Stimulated activated naive CD8-positive, alpha-beta T cell treated with anti-CD3 and anti-CD28 coated beads, Interleukin-15, Interleukin-2, amounts not matched to agents 100 U/mL and 50 U/mL, for 24 hours (primary cell): ENCODE measurements around the gene RAB3GAP2.
"Not testable (repeated sequence)": the region's sequence is repeated elsewhere in the genome, so short reads cannot be mapped to it uniquely, and the experiment has no call there.

Source experiments
- ATAC-seq: fragments of 150-1000 bp; cut with Tn5 transposase; one replicate; pipeline ENCODE4 v1.10.0; 2021
- DNase-seq: peaks from one replicate; pipeline ENCODE4 v3.0.0; 2021

Gene RAB3GAP2

DNA sequence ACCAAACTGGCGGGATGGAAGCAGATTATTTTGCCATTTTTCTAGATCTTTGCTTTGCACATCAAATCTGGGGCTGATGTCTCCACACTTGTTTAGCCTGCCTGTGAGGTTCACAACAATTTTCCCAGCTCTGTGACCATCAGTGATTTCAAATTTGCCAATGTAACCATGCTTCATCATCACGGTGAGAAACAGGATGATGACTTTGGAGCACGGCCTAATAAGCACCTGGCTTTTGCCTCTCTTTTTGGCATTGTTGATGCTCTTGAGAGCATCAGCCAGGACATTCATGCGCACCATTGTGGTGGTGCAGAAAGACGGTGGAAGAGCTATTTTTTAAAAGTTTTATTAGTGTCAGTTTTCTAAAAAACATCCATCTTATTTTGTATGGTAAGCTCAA lies 128.2 kb downstream of the RAB3GAP2 start:
- ATAC-seq, result no peak

GRCh38 chr1:220139966-220140365 lies 132.3 kb downstream of the RAB3GAP2 start:
- DNase-seq (no peak), ATAC-seq (no peak)

More for the DNA sequence above, 128.2 kb downstream of the RAB3GAP2 start:
- no peak for DNase-seq

DNA sequence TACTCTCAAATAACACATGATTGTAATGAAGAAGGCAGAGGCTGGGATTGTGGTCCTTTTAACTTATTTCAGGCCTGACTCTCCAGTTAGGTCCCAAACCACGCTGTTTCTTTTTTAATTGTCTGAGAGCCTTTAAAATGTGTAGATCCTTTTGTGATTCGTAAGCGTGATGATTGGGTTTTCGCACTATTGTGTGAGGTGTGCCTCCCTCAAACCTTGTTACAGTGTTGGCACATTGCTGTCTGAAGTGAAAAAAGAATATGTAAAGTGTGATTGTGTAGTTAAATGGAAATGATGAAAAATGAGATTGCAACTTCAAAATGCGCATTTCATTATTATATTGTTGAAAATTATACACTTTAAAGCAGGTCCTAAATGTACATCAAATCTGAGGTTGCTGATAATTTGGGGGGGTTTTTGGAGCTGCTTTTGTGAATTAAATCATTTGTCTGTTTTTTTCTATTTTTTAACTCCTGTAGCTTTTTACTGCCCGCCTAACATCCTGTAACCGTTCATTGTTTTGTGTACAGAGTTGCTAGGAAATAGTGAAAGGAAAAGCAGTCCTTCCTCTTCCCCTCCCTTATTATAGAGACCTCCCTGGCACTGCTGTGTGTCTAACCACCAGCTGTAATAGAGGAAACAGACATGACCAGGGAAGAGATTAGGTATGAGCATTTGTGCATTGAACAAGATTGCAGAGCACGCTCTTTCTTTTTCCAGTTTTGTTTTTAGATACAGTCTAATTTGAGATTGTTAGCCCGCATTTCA lies 135.1 kb downstream of the RAB3GAP2 start:
- DNase-seq, result no peak
- no peak for ATAC-seq

DNA sequence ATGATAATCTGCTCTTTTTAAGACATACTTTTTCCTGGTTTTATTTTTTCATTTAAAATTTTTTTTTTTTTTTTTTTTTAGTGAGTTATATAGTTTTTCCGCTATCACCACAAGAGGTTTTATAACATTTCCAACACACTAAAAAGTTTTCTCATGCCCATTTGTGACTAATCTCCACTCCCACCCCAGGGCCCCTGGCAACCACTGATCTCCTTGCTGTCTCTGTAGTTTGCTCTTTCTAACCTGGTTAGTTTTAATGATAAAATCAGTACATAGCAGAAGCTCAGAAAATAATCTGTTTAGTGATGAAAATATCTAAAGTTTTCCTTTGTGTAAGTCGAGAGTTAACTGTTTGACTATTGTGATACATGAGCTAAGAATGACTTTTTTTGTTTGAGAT lies 136.5 kb downstream of the RAB3GAP2 start:
- DNase-seq (no peak), ATAC-seq (no peak)

GRCh38 chr1:220129479-220130210 lies 142.6 kb downstream of the RAB3GAP2 start:
- ATAC-seq, result no peak
- no peak for DNase-seq

DNA sequence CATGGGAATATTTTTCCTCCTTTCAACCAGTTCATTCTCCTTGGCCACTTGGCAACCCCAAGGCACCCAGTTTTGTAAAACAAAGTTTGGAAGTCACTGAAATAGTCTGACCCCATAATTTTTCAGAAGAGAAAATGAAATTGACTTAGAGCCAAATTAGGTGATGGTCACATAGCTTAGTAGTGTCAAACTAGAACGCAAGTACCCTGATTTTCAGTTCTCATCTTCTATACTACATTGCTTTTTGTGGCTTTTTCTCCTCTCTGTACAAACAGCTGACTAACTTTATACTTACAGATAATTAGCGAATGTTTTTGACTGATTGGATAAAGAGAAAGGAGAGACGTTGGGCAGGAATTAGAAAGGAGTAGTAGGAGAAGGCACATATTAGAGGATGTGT lies 145.2 kb downstream of the RAB3GAP2 start:
- ATAC-seq, result no peak
- no peak for DNase-seq

- ATAC-seq, result no peak
- no peak for DNase-seq
Observed at GRCh38 chr1:220124542-220124941, 147.7 kb downstream of the RAB3GAP2 start.

- ATAC-seq (no peak), DNase-seq (peak; percentile 6)
Observed at GRCh38 chr1:220123889-220124288, 148.4 kb downstream of the RAB3GAP2 start.

GRCh38 chr1:220123066-220123465 lies 149.2 kb downstream of the RAB3GAP2 start:
- DNase-seq, result no peak
- ATAC-seq, result no peak

DNA sequence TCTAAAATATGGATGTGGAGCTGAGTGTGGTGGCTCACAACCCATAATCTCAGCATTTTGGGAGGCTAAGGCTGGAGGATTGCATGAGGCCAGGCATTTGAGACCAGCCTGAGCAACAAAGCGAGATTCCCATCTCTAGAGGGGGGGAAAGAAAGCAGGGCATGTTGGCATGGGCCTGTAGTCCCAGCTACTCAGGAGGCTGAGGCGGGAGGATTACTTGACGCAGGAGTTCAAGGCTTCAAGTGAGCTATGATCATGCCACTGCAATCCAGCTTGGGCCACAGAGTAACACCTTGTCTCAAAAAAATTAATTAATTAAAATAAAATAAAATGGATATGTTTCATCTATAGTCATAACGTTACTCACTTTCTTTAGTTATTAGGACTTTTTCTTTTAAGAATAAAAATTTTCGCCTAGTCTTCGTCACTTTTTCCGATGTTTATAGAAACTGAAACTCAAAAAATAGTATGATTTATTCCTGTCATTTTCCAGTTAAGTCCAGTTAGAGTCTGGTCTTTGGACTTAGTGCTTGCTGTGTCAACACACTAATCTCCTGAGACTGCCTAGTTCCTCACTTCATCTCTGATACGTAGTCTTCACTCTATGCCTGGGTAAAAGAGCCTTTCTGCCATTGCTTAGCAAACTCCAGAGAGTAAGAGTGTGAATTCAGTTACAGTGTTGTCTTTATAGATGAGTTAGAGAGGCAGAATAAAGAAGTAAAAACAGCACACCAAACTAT lies 150.3 kb downstream of the RAB3GAP2 start:
- DNase-seq (no peak), ATAC-seq (no peak)

DNA sequence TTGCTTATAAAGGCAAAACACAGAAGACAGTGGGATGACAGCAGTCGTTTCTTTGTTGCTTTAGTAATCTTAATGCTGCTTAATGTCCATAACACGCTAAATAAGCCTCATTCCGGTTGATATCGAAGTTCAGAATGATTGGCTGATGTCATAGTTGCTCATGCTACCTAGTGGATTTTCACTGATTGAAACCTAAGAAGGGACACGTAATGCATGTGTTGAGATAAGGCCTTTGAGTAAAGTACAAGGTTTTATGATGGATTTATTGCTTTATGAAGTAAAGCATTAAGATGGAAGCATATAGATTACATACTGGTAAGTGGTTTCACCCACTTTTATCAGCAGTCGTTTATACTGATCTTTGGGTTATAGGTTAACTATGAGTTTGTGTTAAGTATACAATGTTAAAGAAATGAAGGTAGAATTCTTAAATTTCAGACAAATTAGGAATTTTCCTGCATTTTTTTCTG lies 153.2 kb downstream of the RAB3GAP2 start:
- DNase-seq (no peak), ATAC-seq (no peak)

DNA sequence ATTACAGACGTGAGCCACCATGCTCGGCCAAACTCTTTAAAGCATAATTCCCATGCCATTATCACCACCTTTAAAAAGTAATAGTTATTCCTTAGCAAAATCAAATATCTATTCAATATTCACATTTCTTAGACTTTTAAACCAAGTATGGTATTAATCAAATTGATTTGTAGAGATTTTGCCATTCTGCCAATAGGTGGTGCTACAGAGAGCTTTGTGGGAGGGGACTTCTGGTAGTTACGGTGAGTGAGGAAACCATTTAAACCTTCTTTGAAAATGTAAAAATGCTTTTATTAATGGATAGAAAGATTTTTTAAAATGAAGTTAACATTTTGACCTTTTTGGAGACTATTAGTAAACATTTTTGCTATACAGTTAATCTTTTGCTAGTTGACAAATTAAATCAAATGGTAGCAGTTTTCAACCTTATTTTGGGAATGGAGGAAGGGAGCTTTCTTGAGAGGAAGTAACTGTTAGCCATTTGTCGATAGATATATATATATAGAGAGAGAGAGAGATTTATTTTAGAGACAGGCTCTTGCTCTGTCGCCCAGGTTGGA lies 159.0 kb downstream of the RAB3GAP2 start:
- DNase-seq (no peak), ATAC-seq (no peak)

DNA sequence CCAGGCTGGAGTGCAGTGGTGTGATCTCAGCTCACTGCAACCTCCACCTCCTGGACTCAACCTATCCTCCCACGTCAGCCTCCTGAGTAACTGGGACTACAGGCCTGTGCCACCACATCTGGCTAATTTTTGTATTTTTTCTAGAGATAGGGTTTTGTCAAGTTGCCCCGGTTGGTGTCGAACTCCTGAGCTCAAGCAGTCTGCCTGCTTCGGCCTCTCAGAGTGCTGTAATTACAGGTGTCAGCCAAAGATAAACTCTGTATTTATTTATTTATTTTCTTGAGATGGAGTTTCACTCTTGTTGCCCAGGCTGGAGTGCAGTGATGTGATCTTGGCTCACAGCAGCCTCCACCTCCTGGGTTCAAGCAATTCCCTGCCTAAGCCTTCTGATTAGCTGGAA lies 159.7 kb downstream of the RAB3GAP2 start:
- not testable (repeated sequence) for DNase-seq, ATAC-seq

DNA sequence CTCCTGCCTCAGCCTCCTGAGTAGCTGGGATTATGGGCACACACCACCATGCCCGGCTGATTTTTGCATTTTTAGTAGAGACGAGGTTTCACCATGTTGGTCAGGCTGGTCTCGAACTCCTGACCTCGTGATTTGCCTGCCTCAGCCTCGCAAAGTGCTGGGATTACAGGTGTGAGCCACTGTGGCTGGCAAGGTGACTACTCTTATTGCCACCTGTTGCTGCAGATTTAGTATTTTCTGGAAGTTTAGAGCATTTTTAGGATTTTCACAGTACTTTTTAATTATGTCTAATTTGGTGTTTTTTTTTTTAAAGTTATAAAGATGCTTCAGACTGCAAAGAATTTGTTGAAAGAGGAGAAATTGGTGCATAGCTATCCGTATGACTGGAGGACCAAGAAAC lies 161.8 kb downstream of the RAB3GAP2 start:
- ATAC-seq, DNase-seq: not testable (repeated sequence)

GRCh38 chr1:220099826-220100225 lies 172.4 kb downstream of the RAB3GAP2 start:
- DNase-seq (no peak), ATAC-seq (no peak)
